Measurements from ENCODE around the gene LRP1-AS.
A peak's percentile ranks its signal among the peaks of the same experiment; 100 is the strongest.
"Not testable (repeated sequence)": the region's sequence is repeated elsewhere in the genome, so short reads cannot be mapped to it uniquely, and the experiment has no call there.

The LRP1-AS gene

GRCh38 chr12:57138526-57139272 lies 8.7 kb downstream of the LRP1-AS start:
- no peak for DNase-seq

- DNase-seq = no peak
These were observed 11.7 kb downstream of the LRP1-AS start for GRCh38 chr12:57135527-57136326.

DNA sequence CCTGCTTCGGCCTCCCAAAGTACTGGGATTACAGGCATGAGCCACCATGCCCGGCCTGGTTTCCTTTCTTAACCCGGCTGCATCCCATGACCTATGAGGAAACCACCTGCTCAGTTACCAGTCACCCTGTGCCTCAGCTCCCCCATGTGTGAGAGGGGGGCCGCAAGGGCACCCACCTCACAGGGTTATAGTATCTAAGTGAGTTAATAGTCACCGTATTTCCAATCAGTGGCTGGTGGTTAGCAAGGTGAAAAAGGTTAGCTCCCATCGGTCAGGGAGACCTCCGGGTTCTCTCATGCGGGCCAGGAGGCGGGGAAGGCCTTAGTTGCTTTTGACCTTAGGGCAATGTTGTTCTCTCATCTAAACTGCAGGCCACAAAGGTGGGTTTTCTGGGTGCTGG lies 12.5 kb downstream of the LRP1-AS start:
- DNase-seq = no peak

- no peak for DNase-seq
These were observed 13.5 kb downstream of the LRP1-AS start for GRCh38 chr12:57133916-57134315.

DNA sequence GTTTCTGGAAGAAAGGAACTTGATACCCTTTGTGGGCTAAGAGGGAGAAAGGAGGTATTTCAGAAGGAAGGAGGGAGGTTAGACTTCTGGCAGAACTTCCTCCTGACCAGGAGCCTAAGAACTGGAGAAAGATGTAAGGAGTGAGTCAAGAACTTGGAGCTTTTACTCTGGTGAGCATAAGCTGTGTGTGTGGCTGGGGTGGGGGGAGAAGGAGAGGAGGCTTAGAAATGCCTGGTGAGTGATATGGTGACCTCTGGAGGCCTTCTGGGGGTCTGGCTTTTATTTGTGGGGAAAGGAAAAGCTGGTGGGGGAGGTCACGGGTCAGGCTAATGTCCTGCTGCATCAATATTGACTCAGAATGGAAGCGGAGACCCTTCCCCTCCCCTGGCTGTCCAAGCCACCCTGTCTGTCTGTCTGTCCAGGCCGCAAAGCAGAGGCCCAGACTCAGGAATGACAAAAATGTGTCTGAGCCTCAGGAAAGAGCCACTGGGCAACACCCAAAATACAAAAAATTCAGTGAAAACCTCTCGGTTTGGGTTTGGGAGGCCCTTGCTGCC lies 14.3 kb downstream of the LRP1-AS start:
- no peak for DNase-seq

DNA sequence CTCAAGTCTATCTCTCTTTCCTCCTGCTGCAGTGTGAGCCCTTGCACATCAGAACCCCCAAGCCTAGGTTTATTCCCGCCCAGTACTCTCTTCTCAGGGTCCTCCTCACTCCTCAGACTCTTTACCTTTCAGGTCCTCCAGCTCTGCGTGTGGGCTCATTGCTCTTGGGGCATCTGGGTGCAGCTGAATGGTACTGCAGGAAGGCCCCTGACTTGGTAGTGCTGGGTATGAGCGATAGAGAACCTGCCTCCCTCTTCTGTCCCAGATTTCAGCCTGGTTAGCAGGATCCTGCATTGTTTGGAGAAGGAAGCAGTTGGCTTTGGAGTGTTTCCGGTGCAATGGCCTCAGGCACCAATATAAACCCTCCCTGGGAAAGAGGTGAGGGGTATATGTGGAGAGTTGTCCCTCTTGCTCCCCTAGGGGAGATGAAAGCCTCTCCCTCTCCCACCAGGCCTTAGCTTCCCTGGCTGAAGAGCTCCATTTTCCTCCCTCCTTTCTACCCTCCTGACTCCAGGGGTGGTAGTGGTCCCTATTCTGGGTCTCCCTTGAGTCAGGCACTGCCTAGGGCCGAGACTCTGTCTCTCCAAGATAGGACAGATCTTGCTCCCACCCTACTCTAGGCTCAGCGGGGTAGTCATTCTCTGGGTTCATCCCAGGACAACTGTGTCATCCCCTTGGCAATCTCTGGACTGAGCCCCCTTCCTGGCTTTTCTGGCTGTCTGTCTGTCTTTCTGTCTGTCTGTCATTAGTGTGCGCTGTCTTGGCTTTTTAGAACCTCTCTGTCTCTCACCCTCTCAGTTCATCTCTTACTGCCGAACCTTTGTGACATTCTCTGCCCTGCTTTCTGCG lies 15.3 kb downstream of the LRP1-AS start:
- no peak for DNase-seq

- DNase-seq = no peak
These were observed 16.5 kb downstream of the LRP1-AS start for GRCh38 chr12:57130941-57131340.

GRCh38 chr12:57129889-57130288 lies 17.5 kb downstream of the LRP1-AS start:
- no peak for DNase-seq

- DNase-seq = no peak
These were observed 18.0 kb downstream of the LRP1-AS start for GRCh38 chr12:57129321-57129842.

DNA sequence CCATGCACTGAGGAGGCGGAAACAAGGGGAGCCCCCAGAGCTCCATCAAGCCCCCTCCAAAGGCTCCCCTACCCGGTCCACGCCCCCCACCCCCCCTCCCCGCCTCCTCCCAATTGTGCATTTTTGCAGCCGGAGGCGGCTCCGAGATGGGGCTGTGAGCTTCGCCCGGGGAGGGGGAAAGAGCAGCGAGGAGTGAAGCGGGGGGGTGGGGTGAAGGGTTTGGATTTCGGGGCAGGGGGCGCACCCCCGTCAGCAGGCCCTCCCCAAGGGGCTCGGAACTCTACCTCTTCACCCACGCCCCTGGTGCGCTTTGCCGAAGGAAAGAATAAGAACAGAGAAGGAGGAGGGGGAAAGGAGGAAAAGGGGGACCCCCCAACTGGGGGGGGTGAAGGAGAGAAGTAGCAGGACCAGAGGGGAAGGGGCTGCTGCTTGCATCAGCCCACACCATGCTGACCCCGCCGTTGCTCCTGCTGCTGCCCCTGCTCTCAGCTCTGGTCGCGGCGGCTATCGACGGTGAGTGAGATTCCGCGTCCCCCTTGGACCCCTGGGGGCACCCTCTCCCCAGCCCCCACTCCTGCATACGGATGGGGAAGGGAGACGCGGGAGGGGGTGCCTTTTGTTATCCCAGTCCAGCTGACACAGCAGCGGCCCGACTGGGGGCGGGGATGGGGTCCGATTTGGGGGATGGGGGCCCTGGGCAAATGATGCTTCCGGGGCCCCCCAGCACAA lies 18.7 kb downstream of the LRP1-AS start:
- no peak for DNase-seq

- DNase-seq = peak; percentile 89
These were observed 19.5 kb downstream of the LRP1-AS start, which contains the start of gene LRP1 for GRCh38 chr12:57127726-57128518. Gene LRP1, plus strand, starts transcription at chr12:57128483. Its CDS starts 482 bp downstream, at chr12:57128965.

GRCh38 chr12:57127101-57127725 lies 20.2 kb downstream of the LRP1-AS start:
- DNase-seq = peak; percentile 35

DNA sequence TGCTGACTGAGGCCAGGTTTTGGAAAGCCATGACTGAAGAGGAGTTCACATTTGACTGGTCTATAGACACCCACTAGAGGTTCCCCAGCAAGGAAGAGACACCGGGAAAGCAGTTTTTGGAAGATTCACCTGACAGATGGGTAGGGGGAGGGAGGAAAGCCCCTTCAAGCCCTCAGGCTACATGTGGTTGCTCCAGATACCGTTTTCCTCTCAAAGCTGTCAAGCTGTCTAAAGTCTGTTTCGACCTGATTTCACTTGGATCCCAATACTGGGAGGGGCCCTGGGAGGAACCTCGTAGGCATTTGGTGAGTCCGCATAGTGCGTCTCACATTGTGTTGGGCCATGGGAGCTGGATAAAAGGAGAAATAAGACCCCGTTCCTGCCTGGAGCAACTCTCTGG lies 20.9 kb downstream of the LRP1-AS start:
- DNase-seq = no peak

DNA sequence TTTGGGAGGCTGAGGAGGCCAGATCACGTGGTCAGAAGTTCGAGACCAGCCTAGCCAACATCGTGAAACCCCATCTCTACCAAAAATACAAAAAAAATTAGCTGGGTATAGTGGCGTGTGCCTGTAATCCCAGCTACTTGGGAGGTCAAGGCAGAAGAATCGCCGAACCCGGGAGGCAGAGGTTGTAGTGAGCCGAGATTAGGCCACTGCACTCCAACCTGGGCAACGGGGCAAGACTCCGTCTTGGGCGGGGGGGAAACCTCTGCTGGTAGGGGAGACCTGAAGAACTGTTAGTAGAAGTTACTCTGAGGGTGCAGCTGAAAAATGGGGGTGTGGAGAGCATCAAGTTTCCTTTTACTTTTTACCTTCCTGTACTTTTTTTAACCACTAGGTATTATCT lies 21.4 kb downstream of the LRP1-AS start:
- DNase-seq = no peak

GRCh38 chr12:57124261-57124877 lies 23.1 kb downstream of the LRP1-AS start:
- peak; percentile 72 for DNase-seq

- no peak for DNase-seq
These were observed 23.6 kb downstream of the LRP1-AS start for GRCh38 chr12:57123813-57124212.

GRCh38 chr12:57120718-57121117 lies 26.7 kb downstream of the LRP1-AS start:
- not testable (repeated sequence) for DNase-seq

DNA sequence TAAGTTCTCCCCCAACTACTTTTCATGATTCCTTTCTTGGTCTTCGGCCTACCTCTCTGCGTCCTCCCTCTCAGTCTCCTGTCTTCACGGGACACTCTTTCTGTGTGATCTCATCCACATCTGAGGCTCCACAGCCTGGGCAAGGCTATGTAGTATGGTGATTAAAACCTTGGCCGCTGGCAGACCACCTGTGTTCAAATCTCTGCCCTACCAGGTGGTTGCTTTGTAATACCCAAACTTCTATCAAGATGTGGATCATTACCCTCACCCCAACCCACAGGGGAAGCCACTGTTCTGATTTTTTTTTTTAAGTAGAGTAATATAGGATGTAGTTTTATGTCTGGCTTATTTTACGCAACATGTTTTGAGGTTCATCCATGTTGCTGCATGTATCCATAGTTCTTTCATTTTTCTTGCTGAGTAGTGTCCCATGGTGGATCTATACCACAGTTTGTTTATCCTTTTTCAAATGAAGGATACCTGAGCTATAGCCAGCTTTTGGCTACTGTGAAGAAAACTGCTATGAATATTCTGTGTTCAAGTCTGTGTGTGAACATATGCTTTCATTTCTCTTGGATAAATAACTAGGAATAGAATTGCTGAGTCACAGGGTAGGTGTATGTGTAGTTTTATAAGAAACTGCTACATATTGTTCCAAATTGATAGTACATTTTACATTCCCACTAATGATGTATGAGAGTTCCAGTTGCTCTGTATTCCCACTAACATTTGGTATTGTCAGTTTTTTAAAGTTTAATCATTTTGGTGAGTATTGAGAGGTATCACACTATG lies 27.9 kb downstream of the LRP1-AS start:
- no peak for DNase-seq

DNA sequence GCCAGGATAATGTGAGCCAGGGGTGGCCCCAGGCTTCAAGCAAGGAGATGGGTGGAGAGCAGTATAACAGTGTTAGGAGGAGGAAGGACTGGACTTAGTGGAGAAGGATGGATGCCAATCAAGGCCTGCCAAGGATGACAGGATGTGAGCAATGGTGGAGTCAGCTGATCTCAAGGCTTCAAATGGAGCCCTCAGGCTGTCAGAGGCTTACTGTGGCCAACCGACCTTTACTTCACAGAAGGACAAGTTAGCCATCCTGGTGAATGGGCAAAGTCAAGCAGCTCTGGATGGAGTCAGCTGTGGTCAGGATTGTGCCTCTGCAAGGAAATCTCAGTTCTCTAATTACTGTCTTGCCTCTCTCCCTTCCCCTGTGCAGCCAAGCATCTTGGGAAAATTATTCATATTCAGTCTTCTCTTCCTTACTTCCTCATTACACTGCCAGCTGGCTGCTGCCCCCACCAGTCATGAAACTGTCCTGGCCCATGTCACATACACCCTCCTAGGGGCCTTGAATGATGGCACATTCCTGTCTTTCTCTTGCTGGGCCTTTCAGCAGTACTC lies 28.6 kb downstream of the LRP1-AS start:
- no peak for DNase-seq
